ENCODE data around the gene RASGEF1C.

The RASGEF1C gene

DNA sequence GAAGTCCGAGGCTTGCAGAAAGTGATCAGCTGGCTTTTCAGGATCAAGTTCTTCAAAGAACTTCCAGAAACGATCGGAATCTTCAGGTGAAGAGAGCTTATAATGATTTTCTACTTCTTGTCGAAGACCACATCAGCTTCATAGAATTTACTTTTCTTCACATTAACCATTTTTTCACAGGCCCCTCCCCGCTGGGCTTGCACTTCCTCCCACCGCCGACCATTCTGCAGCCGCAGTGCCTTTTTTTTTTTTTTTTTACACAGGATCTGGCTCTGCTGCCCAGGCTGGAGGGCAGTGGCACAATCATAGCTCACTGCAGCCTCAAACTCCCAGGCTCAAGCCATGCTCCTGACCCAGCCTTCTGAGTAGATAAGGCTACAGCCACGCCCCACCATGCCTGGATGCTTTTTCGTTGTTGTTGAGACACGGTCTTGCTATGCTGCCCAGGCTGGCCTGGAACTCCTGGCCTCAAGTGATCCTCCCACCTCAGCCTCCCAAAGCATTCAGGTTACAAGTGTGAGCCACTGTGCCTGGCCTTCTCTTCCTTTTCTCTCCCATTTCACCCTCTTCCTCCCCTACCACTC lies 122.1 kb downstream of the RASGEF1C start:
- Histone ChIP-seq H3K9ac (no peak overlapping the region), H3K9me3 (replicated peaks in 1 of 11) (peaks cover 0 to 18% (median 10%) of the 10 kb centered on the region in 11 experiments; a peak in 11 of 22 replicates), H4K20me1 (no peaks in the 10 kb centered on the region), H3K4me2 (no peak overlapping the region), H3K36me3 (no peaks in the 10 kb centered on the region), H3K27me3 (no peaks in the 10 kb centered on the region), H3K4me3 (no peak overlapping the region), H3K4me1 (peaks cover 28 to 40% (median 33%) of the 10 kb centered on the region in 10 experiments), H3K27ac (no peak overlapping the region)
- TF ChIP-seq Cebpa-rat (IDR thresholded peaks at IDR 0.05) = no peak

- Histone ChIP-seq H3K36me3 (no peaks in the 10 kb centered on the region; a peak in 1 of 22 replicates), H3K27me3 (no peaks in the 10 kb centered on the region), H3K27ac (no peak overlapping the region), H4K20me1 (no peaks in the 10 kb centered on the region), H3K4me1 (peaks cover 17 to 30% (median 23%) of the 10 kb centered on the region in 10 experiments), H3K4me2 (peak overlapping the region in 7 of 11 experiments; percentile 3 to 77 (median 56); a peak in 9 of 22 replicates), H3K9ac (no peak overlapping the region), H3K9me3 (replicated peaks in 1 of 11) (peaks cover 4 to 28% (median 20%) of the 10 kb centered on the region in 11 experiments; a peak in 20 of 22 replicates), H3K4me3 (no peak overlapping the region)
- no peak for TF ChIP-seq Cebpa-rat (IDR thresholded peaks at IDR 0.05)
These were observed 123.2 kb downstream of the RASGEF1C start for GRCh38 chr5:180085837-180086236.

GRCh38 chr5:180084638-180085561 lies 124.1 kb downstream of the RASGEF1C start:
- H3K4me2 ChIP-seq = peak overlapping the region; percentile 42 to 77 (median 54)
- H3K9me3 ChIP-seq (replicated peaks in 1 of 11) = peaks cover 8 to 36% (median 25%) of the 10 kb centered on the region in 11 experiments; a peak in 20 of 22 replicates
- H4K20me1 ChIP-seq = no peaks in the 10 kb centered on the region
- no peak overlapping the region; a peak in 1 of 20 replicates for H3K4me3 ChIP-seq
- H3K36me3 ChIP-seq = no peaks in the 10 kb centered on the region; a peak in 1 of 22 replicates
- H3K27me3 ChIP-seq = no peaks in the 10 kb centered on the region; a peak in 1 of 22 replicates
- peak overlapping the region in 7 of 11 experiments; percentile 4 to 61 (median 41); a peak in 8 of 22 replicates for H3K9ac ChIP-seq
- H3K27ac ChIP-seq = peak overlapping the region in 8 of 11 experiments; percentile 40 to 71 (median 63); a peak in 15 of 22 replicates
- peaks cover 20 to 34% (median 27%) of the 10 kb centered on the region in 10 experiments for H3K4me1 ChIP-seq
- no peak for TF ChIP-seq Cebpa-rat (IDR thresholded peaks at IDR 0.05)

DNA sequence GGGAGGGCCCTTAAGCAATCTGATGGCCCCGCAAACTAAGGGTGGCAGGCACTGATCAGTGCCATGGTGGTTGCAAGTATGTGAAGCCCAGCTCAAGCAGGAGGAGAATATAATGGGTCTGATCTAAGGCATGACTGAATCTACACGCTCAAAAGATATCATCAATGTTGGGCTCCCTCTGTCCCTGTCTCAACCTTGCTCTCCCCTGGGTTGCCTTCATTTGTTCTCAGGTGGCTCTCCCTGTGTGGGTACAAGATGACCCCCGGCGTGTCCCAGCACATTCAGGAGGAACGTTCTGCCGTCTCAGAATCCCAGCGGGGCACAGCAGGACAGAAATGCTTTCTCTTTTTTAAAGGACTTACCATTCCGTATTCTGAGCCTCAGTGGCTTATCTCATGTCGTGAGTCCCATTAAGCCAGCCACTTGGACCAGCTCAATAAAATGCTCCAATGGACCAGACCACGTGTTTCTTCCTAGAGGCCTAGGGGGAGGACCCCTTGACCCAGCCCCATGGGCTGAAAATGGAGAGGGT lies 125.4 kb downstream of the RASGEF1C start:
- Histone ChIP-seq H4K20me1 (no peaks in the 10 kb centered on the region), H3K9me3 (replicated peaks in 1 of 11) (peaks cover 8 to 43% (median 35%) of the 10 kb centered on the region in 11 experiments; a peak in 20 of 22 replicates), H3K4me3 (no peak overlapping the region), H3K4me1 (peaks cover 22 to 41% (median 34%) of the 10 kb centered on the region in 10 experiments), H3K9ac (no peak overlapping the region), H3K4me2 (no peak overlapping the region), H3K36me3 (no peaks in the 10 kb centered on the region; a peak in 1 of 22 replicates), H3K27me3 (no peaks in the 10 kb centered on the region; a peak in 1 of 22 replicates), H3K27ac (no peak overlapping the region)
- no peak for TF ChIP-seq Cebpa-rat (IDR thresholded peaks at IDR 0.05)

DNA sequence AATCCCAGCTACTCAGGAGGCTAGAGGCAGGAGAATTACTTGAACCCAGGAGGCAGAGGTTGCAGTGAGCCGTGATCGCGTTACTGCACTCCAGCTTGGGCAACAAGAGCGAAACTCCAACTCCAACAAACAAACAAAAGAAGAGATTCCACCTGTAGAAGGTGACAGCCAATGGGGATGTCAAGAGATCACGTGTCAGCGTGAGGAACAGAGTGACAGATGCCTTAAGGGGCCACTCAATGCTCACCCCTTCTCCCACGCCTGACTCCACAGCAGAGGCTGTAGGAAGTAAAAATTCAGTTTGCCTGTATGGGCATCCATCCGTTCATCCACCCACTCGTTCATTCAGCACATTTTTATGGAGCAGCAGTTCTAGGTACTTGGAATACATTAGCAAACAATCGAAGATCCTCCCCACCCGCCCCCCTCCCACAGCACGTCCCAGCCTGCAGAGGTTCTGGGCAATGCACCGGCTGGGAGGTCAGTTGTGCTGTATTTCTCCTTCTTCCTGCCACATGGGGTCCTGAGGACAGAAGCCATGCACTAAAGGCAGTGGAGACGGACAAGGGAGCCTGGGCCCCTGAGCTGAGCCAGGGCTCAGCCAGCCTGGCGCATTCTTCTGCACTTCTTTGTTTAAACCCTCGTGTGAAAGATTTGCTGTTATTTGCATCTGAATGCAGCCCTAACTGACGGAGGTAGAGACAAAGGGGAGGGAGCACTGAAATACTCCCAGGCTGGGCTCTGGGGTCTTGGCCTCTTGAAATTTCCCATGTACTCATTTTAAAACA lies 126.2 kb downstream of the RASGEF1C start:
- H3K27me3 ChIP-seq = no peaks in the 10 kb centered on the region; a peak in 1 of 22 replicates
- H3K27ac ChIP-seq = no peak overlapping the region
- H3K9ac ChIP-seq = no peak overlapping the region
- no peak overlapping the region for H3K4me3 ChIP-seq
- TF ChIP-seq Cebpa-rat (IDR thresholded peaks at IDR 0.05) = no peak
- H3K36me3 ChIP-seq = no peaks in the 10 kb centered on the region; a peak in 1 of 22 replicates
- H3K9me3 ChIP-seq (replicated peaks in 1 of 11) = peaks cover 8 to 51% (median 38%) of the 10 kb centered on the region in 11 experiments; a peak in 20 of 22 replicates
- H3K4me2 ChIP-seq = no peak overlapping the region
- peaks cover 22 to 41% (median 35%) of the 10 kb centered on the region in 10 experiments for H3K4me1 ChIP-seq
- H4K20me1 ChIP-seq = no peaks in the 10 kb centered on the region

GRCh38 chr5:180081481-180081880 lies 127.5 kb downstream of the RASGEF1C start:
- Histone ChIP-seq H3K4me2 (peak overlapping the region in 1 of 11 experiments; percentile 53; a peak in 1 of 22 replicates), H3K27ac (no peak overlapping the region), H3K4me3 (no peak overlapping the region), H3K9ac (no peak overlapping the region), H3K9me3 (replicated peaks in 1 of 11) (peaks cover 8 to 51% (median 38%) of the 10 kb centered on the region in 11 experiments; a peak in 20 of 22 replicates), H4K20me1 (no peaks in the 10 kb centered on the region), H3K4me1 (peaks cover 22 to 43% (median 35%) of the 10 kb centered on the region in 10 experiments), H3K36me3 (no peaks in the 10 kb centered on the region; a peak in 1 of 22 replicates), H3K27me3 (no peaks in the 10 kb centered on the region; a peak in 1 of 22 replicates)
- TF ChIP-seq Cebpa-rat (IDR thresholded peaks at IDR 0.05) = no peak

GRCh38 chr5:180080486-180081280 lies 128.3 kb downstream of the RASGEF1C start:
- Histone ChIP-seq H3K4me1 (peaks cover 17 to 40% (median 32%) of the 10 kb centered on the region in 10 experiments), H3K4me2 (peak overlapping the region; percentile 15 to 55 (median 51); a peak in 18 of 22 replicates), H3K4me3 (no peak overlapping the region), H3K36me3 (no peaks in the 10 kb centered on the region; a peak in 1 of 22 replicates), H3K27me3 (no peaks in the 10 kb centered on the region; a peak in 1 of 22 replicates), H3K9me3 (replicated peaks in 1 of 11) (peaks cover 8 to 51% (median 38%) of the 10 kb centered on the region in 11 experiments; a peak in 20 of 22 replicates), H4K20me1 (no peaks in the 10 kb centered on the region), H3K9ac (0 out of 22 replicates have a peak overlapping the region, but pooled peaks of 1 of the 11 experiments have one; percentile 5), H3K27ac (no peak overlapping the region)
- no peak for TF ChIP-seq Cebpa-rat (IDR thresholded peaks at IDR 0.05)
